PC-9 (cell line): ENCODE results near the gene AP4B1. TPM values are rescaled to one million over a fixed set of nuclear protein-coding genes. Genes with fewer than 3 reads are reported as not detected.

Experiments used
- BruUV-seq: library from RNA; stranded (reverse); fragments of 400-500 nt; replicated peaks from 2 replicates; lab custom pipeline; 2021; lab: Mats Ljungman, UMichigan
- CTCF ChIA-PET: fragments of 300-600 bp; sonication (Branson Sonifier 250); formaldehyde crosslinking; loops from one replicate; lab custom pipeline; 2022; ENCODE audit warnings: antibody characterized with exemption; lab: Charles Lee
- POLR2A ChIA-PET: fragments of 300-600 bp; sonication (Branson Sonifier 250); formaldehyde crosslinking; loops from one replicate; lab custom pipeline; 2022; ENCODE audit warnings: antibody characterized with exemption; ENCODE audit not compliant: unreplicated experiment; lab: Charles Lee
- DNase-seq, 2 experiments: peaks; one replicate each; pipeline versions ENCODE4 v3.0.0 to v3.0.0-alpha.2; 2015 to 2022; ENCODE audit warnings: mixed read lengths in 1 of 2
- H2AFZ ChIP-seq: fragments of 200-600 bp; sonication (generic); 2 replicates; pipeline ENCODE4 v1.8.1; 2017; ENCODE audit warnings: antibody characterized with exemption
- H3F3A ChIP-seq: fragments of 200-600 bp; sonication (generic); 2 replicates; pipeline ENCODE4 v1.8.1; 2017; ENCODE audit warnings: antibody characterized with exemption, mild to moderate bottlenecking, low read depth; ENCODE audit not compliant: insufficient read depth
- H3K27ac ChIP-seq: fragments of 200-600 bp; sonication (generic); 2 replicates; pipeline ENCODE4 v1.6.1; 2016; ENCODE audit warnings: mixed run types
- H3K27me3 ChIP-seq: fragments of 200-600 bp; sonication (generic); 2 replicates; pipeline ENCODE4 v1.6.1; 2016; ENCODE audit warnings: low read depth, mixed run types; ENCODE audit not compliant: insufficient read depth
- H3K36me3 ChIP-seq: fragments of 200-600 bp; sonication (generic); 2 replicates; pipeline ENCODE4 v1.6.1; 2016; ENCODE audit warnings: low read depth, mixed run types
- H3K4me1 ChIP-seq: fragments of 200-600 bp; sonication (generic); replicated peaks from 2 replicates; pipeline ENCODE4 v1.6.1; 2016; ENCODE audit warnings: mixed run types; ENCODE audit not compliant: insufficient read depth
- H3K4me2 ChIP-seq: fragments of 200-600 bp; sonication (generic); 2 replicates; pipeline ENCODE4 v1.6.1; 2017; ENCODE audit warnings: mixed run types
- H3K4me3 ChIP-seq: fragments of 200-600 bp; sonication (generic); 2 replicates; pipeline ENCODE4 v1.6.1; 2016; ENCODE audit warnings: mixed run types
- H3K79me2 ChIP-seq: fragments of 200-600 bp; sonication (generic); 2 replicates; pipeline ENCODE4 v1.6.1; 2017; ENCODE audit warnings: low read depth, mixed run types
- H3K9me2 ChIP-seq: fragments of 200-600 bp; sonication (generic); 2 replicates; pipeline ENCODE4 v1.8.1; 2017; ENCODE audit warnings: mild to moderate bottlenecking; ENCODE audit not compliant: insufficient read depth
- H3K9me3 ChIP-seq: fragments of 200-600 bp; sonication (generic); 2 replicates; pipeline ENCODE4 v1.8.1; 2016; ENCODE audit warnings: low read depth; ENCODE audit not compliant: insufficient read depth
- H4K20me1 ChIP-seq: fragments of 200-600 bp; sonication (generic); 2 replicates; pipeline ENCODE4 v1.8.1; 2017; ENCODE audit not compliant: insufficient read depth
- CTCF ChIP-seq: fragments of 200-600 bp; sonication (generic); conservative IDR thresholded peaks from 2 replicates; pipeline ENCODE4 v1.6.1; 2017; ENCODE audit warnings: mixed run types, antibody characterized with exemption, mild to moderate bottlenecking, moderate library complexity
- EZH2 ChIP-seq: fragments of 200-600 bp; sonication (generic); IDR thresholded peaks from 2 replicates; pipeline ENCODE4 v1.8.0; 2017; ENCODE audit warnings: antibody characterized with exemption, low read depth
- intact Hi-C: fragments of 100-400 bp; cut with micrococcal nuclease; formaldehyde crosslinking; loops from one replicate; pipeline ENCODE4 v1.10.0; 2022; ENCODE audit not compliant: unreplicated experiment
- total RNA-seq: library from RNA; stranded (reverse); gene quantifications from 2 replicates; pipeline ENCODE4 v1.2.3, GENCODE V29; 2021

Gene AP4B1
- total RNA-seq, 1 experiment from 2014 or later = 11.7 TPM

GRCh38 chr1:113929750-113930498 is 25.3 kb upstream of the AP4B1 start:
- H3K79me2 ChIP-seq = peaks cover 51% of the 10 kb centered on the region
- intact Hi-C loops = loop anchor here (1.0 kb wide), 2 partner anchors 25 to 118 kb away; partner anchors contain the start of genes DCLRE1B and RSBN1
- peak overlapping the region; percentile 38; the same call in 1 of the 2 replicates for H3K27ac ChIP-seq
- H3K9me2 ChIP-seq = no peaks in the 10 kb centered on the region
- H2AFZ ChIP-seq = peak overlapping the region; percentile 98
- H3K4me1 ChIP-seq = peaks cover 33% of the 10 kb centered on the region
- peak; percentile 47 to 64 for DNase-seq
- no peaks in the 10 kb centered on the region for H3K36me3 ChIP-seq
- TF ChIP-seq CTCF = no peak
- TF ChIP-seq EZH2 = no peak
- H3K4me2 ChIP-seq = peak overlapping the region; percentile 84
- no peaks in the 10 kb centered on the region for H3K9me3 ChIP-seq
- POLR2A ChIA-PET = interaction anchor here (0.5 to 1.0 kb wide), 4 partner anchors 14 to 1536 kb away, joined by 3 to 8 read pairs (median 6); partner anchors contain the start of genes AP4B1 and DCLRE1B
- CTCF ChIA-PET = interaction anchor here (0.6 to 1.1 kb wide), 2 partner anchors 94 to 130 kb away, joined by 3 read pairs; no protein-coding TSS in a partner anchor
- peaks cover 24% of the 10 kb centered on the region; the same call in 1 of the 2 replicates for H3F3A ChIP-seq
- H3K27me3 ChIP-seq = no peaks in the 10 kb centered on the region
- H4K20me1 ChIP-seq = peaks cover 24% of the 10 kb centered on the region
- H3K4me3 ChIP-seq = peak overlapping the region; percentile 93
- BruUV-seq = no TSS peak

GRCh38 chr1:113928941-113929749 is 24.5 kb upstream of the AP4B1 start, which contains the start of gene HIPK1:
Gene HIPK1, plus strand, starts transcription at chr1:113929324.
- peak; percentile 81 to 88 for DNase-seq
- POLR2A ChIA-PET = interaction anchor here (0.5 to 1.0 kb wide), 3 partner anchors 23 to 1535 kb away, joined by 3 to 8 read pairs (median 6); partner anchors contain the start of genes AP4B1 and DCLRE1B
- Histone ChIP-seq H2AFZ (peak within 1 kb of the TSS; percentile 98), H3F3A (peaks cover 24% of the 10 kb centered on the region; the same call in 1 of the 2 replicates), H3K79me2 (peaks cover 44% of the 10 kb centered on the region), H3K36me3 (no peaks in the 10 kb centered on the region), H3K27ac (peak within 1 kb of the TSS; percentile 61), H3K9me2 (no peaks in the 10 kb centered on the region; the same call in 1 of the 2 replicates), H3K4me1 (peaks cover 33% of the 10 kb centered on the region), H3K9me3 (no peaks in the 10 kb centered on the region), H3K4me2 (peak within 1 kb of the TSS; percentile 84), H3K4me3 (peak within 1 kb of the TSS; percentile 93), H3K27me3 (no peaks in the 10 kb centered on the region), H4K20me1 (peaks cover 20% of the 10 kb centered on the region)
- intact Hi-C loops = loop anchor here (1.0 kb wide), 2 partner anchors 24 to 117 kb away; partner anchors contain the start of genes DCLRE1B and RSBN1
- TSS peak; percentile 83 for BruUV-seq
- TF ChIP-seq EZH2 (no peak), CTCF (no peak; the same call in 1 of the 2 replicates)
- CTCF ChIA-PET = interaction anchor here (0.7 to 1.2 kb wide), 2 partner anchors 23 to 59 kb away, joined by 3 to 5 read pairs; partner anchors contain the start of gene DCLRE1B
